Measurements from ENCODE around the gene HNRNPF.

HNRNPF gene

GRCh38 chr10:43401627-43402026, 7.4 kb downstream of the HNRNPF start:
- H3K4me3 ChIP-seq (ENCODE audit: low read depth, low read length) = no peak overlapping the region
- TF ChIP-seq CTCF (IDR thresholded peaks at IDR 0.05; ENCODE audit: borderline replicate concordance, insufficient read depth, low read depth, low read length) = no peak

- no peak overlapping the region for H3K4me3 ChIP-seq (ENCODE audit: low read depth, low read length)
- no peak for TF ChIP-seq CTCF (IDR thresholded peaks at IDR 0.05; ENCODE audit: borderline replicate concordance, insufficient read depth, low read depth, low read length)
These were observed 9.4 kb downstream of the HNRNPF start for GRCh38 chr10:43399320-43400310.

- no peak overlapping the region for H3K4me3 ChIP-seq (ENCODE audit: low read depth, low read length)
- TF ChIP-seq CTCF (IDR thresholded peaks at IDR 0.05; ENCODE audit: borderline replicate concordance, insufficient read depth, low read depth, low read length) = no peak
These were observed 10.1 kb downstream of the HNRNPF start for GRCh38 chr10:43398939-43399319.

GRCh38 chr10:43396928-43397624, 11.9 kb downstream of the HNRNPF start:
- peak overlapping the region; percentile 84 for H3K4me3 ChIP-seq (ENCODE audit: low read depth, low read length)
- no peak for TF ChIP-seq CTCF (IDR thresholded peaks at IDR 0.05; ENCODE audit: borderline replicate concordance, insufficient read depth, low read depth, low read length)

GRCh38 chr10:43396061-43396927, 12.7 kb downstream of the HNRNPF start:
- no peak for TF ChIP-seq CTCF (IDR thresholded peaks at IDR 0.05; ENCODE audit: borderline replicate concordance, insufficient read depth, low read depth, low read length)
- H3K4me3 ChIP-seq (ENCODE audit: low read depth, low read length) = peak overlapping the region; percentile 84

- H3K4me3 ChIP-seq (ENCODE audit: low read depth, low read length) = peak overlapping the region; percentile 84
These were observed 13.4 kb downstream of the HNRNPF start for GRCh38 chr10:43395571-43396060.

More at GRCh38 chr10:43395571-43396060, 13.4 kb downstream of the HNRNPF start:
- TF ChIP-seq CTCF (IDR thresholded peaks at IDR 0.05; ENCODE audit: borderline replicate concordance, insufficient read depth, low read depth, low read length) = no peak

All from GM12875 (cell line).